Measurements from ENCODE around the gene GPATCH1. TPM values are rescaled to one million over a fixed set of nuclear protein-coding genes. Genes with fewer than 3 reads are reported as not detected.
"Not testable (repeated sequence)": the region's sequence is repeated elsewhere in the genome, so short reads cannot be mapped to it uniquely, and the experiment has no call there.

The GPATCH1 gene
- polyA plus RNA-seq, 3 donors, result 13.1 to 15.0 (median 13.7) TPM

DNA sequence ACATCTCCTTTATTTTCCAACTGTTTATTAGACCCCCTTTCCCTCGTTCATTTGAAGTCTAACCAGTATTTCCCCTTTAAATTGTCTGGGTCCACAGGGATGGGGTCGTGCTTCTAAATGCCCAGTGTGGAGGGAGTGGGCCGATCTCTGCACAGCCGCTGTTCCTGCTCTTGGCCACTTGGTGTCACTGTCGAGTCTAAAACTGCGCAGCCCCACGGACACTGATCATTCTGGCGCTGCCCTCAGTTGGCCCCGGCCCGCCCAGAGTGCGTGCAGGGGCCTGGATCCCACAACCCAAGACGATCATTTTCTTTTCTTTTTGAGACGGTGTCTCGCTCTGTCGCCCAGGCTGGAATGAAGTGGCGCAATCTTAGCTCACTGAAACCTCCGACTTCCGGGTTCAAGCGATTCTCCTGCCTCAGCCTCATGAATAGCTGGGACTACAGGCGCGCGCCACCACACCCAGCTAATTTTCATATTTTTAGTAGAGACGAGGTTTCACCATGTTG lies 63.0 kb downstream of the GPATCH1 start:
- peak in 7 of 11 donors; percentile 27 to 64 (median 47) for DNase-seq (ENCODE audit: extremely low read depth in 1 of 11, low read depth in 9 of 11, low spot score in 4 of 11)

GRCh38 chr19:33146209-33146608 lies 65.2 kb downstream of the GPATCH1 start:
- DNase-seq (ENCODE audit: extremely low read depth in 1 of 11, low read depth in 9 of 11, low spot score in 4 of 11), result no peak

DNA sequence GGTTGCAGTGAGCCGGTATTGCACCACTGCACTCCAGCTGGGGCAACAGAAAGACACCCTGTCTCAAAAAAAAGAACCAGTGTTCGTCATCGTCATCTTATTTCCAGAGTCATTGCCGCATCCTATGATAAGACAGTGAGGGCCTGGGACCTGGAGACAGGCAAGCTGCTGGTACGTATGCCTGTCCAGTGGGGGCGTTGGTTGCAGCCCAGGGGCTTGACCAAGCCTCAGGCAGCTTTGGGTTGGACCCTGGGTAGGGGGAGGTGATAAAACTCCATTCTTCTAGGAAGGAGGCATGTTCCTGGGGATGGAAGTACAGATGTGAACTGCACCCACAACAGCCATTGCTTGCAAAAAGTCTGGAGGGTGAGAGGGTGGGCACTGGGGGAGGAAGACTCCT lies 66.6 kb downstream of the GPATCH1 start:
- no peak for DNase-seq (ENCODE audit: extremely low read depth in 1 of 11, low read depth in 9 of 11, low spot score in 4 of 11)

DNA sequence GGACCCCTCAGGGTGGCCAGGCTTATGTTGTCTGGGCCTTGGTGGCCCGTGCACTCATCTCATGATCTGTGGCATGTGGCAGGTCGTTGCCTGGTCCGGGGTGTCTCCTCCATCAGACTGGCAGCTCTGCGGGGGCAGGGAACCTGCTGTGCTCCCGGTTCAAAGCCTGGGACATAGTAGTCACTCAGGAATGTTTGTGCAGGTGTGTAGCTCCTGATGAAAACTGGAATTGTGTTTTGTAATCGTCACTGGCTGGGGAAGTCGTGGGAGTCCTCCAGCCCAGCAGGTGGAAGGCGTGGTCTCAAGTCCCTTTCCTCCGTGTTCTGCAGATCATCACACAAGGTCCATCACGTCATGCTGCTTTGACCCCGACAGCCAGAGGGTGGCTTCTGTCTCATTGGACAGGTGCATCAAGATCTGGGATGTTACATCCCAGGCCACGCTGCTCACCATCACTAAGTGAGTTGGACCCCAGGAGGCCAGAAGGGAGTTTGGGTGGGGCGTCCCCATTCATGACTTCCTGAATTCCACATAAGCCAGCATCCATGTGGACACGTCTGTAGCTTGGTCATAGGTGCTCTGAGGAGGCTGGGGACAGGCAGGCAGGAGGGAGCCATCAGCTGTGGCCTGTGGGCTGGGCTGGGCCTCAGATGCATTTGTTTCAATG lies 70.0 kb downstream of the GPATCH1 start:
- DNase-seq (ENCODE audit: extremely low read depth in 1 of 11, low read depth in 9 of 11, low spot score in 4 of 11), result no peak

DNA sequence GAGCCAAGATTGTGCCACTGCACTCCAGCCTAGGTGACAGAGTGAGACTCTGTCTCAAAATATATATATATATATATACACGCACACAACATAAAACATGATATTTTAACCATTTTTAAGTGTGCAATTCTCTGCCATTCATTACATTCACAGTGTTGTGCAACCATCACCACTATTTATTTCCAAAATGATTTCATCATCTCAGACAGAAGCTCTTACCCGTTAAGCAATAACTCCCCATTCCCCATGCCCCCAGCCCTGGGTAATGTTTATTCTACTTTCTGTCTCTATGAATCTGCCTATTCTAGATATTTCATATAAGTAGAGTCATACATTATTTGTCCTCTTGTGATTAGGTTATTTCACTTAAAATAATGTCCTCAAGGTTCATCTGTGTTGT lies 71.2 kb downstream of the GPATCH1 start:
- DNase-seq (ENCODE audit: extremely low read depth in 1 of 11, low read depth in 9 of 11, low spot score in 4 of 11), result no peak

DNA sequence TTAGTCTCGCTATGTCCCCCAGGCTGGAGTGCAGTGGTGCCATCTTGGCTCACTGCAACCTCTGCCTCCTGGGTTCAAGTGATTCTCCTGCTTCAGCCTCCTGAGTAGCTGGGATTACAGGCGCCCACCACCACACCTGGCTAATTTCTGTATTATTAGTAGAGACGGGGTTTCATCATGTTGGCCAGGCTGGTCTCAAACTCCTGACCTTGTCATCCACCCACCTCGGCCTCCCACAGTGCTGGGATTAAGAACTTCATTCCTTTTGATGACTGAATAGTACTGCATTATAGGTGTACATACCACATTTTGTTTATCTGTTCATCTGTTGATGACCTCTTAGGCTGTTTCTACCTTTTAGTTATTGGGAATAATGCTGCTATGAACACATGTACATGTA lies 71.6 kb downstream of the GPATCH1 start:
- DNase-seq (ENCODE audit: extremely low read depth in 1 of 11, low read depth in 9 of 11, low spot score in 4 of 11), result not testable (repeated sequence)

GRCh38 chr19:33154313-33154712 lies 73.3 kb downstream of the GPATCH1 start:
- DNase-seq (ENCODE audit: extremely low read depth in 1 of 11, low read depth in 9 of 11, low spot score in 4 of 11), result not testable (repeated sequence)

GRCh38 chr19:33156334-33156733 lies 75.4 kb downstream of the GPATCH1 start:
- DNase-seq (ENCODE audit: extremely low read depth in 1 of 11, low read depth in 9 of 11, low spot score in 4 of 11), result no peak

- DNase-seq (ENCODE audit: extremely low read depth in 1 of 11, low read depth in 9 of 11, low spot score in 4 of 11), result no peak
Measured at GRCh38 chr19:33157906-33158305, 76.9 kb downstream of the GPATCH1 start.

DNA sequence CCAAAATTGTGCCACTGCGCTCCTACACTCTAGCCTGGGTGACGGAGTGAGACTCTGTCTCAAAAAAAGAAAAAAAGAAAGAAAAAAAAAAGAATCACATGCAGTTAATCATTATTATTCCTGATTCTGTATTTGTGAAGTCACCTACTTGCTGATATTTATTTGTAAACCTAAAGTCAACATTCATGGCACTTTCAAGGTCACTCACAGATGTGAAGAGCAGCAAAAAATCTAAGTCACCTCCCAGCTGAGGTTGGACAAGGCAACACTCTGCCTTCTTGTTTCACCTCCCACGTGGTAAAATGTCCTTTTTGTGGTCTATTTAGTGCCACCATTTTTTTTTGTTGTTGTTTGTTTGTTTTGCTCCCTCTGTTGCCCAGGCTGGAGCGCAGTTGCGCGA lies 77.4 kb downstream of the GPATCH1 start:
- DNase-seq (ENCODE audit: extremely low read depth in 1 of 11, low read depth in 9 of 11, low spot score in 4 of 11), result no peak

GRCh38 chr19:33159149-33159548 lies 78.2 kb downstream of the GPATCH1 start:
- no peak for DNase-seq (ENCODE audit: extremely low read depth in 1 of 11, low read depth in 9 of 11, low spot score in 4 of 11)

GRCh38 chr19:33159893-33160292 lies 78.9 kb downstream of the GPATCH1 start:
- no peak for DNase-seq (ENCODE audit: extremely low read depth in 1 of 11, low read depth in 9 of 11, low spot score in 4 of 11)

DNA sequence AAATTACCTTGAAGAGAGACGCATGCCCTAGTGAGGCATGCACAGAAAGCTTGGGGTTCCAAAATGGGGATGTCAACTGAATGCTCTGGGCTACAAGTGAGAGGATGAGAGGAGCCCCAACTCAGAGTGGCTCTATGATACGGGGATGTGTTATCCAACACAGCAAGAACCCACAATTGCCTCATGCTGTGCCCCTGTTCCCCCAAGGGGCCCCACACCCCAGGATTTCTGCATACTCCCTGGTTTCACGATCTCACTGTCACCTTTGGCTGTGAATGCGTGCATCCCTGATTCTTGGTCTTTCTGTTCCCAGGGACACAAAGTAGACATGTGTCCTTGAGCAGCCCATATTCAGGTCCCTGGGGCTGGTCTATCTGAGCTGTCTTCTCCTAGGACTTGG lies 80.2 kb downstream of the GPATCH1 start:
- no peak for DNase-seq (ENCODE audit: extremely low read depth in 1 of 11, low read depth in 9 of 11, low spot score in 4 of 11)

DNA sequence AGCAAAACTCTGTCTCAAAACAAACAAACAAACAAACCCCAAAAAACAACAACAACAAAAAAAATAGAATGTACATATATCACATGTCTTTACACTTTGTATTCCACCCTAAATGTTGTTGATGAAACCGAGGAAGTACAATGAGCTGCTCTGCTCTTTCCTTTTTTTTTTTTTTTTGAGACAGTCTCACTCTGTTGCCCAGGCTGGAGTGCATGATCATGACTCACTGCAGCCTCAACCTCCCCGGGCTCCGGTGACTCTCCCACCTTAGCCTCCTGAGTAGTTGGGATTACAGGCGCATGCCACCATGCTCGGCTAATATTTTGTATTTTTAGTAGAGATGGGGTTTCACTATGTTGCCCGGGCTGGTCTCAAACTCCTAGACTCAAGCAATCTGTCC lies 82.5 kb downstream of the GPATCH1 start:
- DNase-seq (ENCODE audit: extremely low read depth in 1 of 11, low read depth in 9 of 11, low spot score in 4 of 11), result no peak

DNA sequence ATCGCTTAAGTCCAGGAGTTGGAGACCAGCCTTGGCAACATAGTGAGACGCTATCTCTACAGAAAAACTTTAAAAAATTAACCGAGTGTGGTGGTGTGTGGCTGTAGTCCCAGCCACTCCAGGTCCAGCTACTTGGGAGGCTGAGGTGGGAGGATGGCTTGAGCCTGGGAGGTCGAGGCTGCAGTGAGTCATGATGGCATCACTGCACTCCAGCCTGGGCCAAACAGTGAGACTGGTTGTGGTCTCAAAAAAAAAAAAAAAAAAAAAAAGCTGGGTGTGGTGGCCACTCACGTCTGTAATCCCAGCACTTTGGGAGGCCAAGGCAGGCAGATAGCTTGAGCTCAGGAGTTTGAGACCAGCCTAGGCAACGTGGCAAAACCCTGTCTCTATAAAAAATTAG lies 85.1 kb downstream of the GPATCH1 start:
- DNase-seq (ENCODE audit: extremely low read depth in 1 of 11, low read depth in 9 of 11, low spot score in 4 of 11), result not testable (repeated sequence)

GRCh38 chr19:33167438-33167837 lies 86.5 kb downstream of the GPATCH1 start:
- DNase-seq (ENCODE audit: extremely low read depth in 1 of 11, low read depth in 9 of 11, low spot score in 4 of 11), result no peak

GRCh38 chr19:33168528-33168927 lies 87.5 kb downstream of the GPATCH1 start:
- no peak for DNase-seq (ENCODE audit: extremely low read depth in 1 of 11, low read depth in 9 of 11, low spot score in 4 of 11)

- peak in 1 of 11 donors; percentile 11 for DNase-seq (ENCODE audit: extremely low read depth in 1 of 11, low read depth in 9 of 11, low spot score in 4 of 11)
Measured at GRCh38 chr19:33171222-33171795, 90.3 kb downstream of the GPATCH1 start.

DNA sequence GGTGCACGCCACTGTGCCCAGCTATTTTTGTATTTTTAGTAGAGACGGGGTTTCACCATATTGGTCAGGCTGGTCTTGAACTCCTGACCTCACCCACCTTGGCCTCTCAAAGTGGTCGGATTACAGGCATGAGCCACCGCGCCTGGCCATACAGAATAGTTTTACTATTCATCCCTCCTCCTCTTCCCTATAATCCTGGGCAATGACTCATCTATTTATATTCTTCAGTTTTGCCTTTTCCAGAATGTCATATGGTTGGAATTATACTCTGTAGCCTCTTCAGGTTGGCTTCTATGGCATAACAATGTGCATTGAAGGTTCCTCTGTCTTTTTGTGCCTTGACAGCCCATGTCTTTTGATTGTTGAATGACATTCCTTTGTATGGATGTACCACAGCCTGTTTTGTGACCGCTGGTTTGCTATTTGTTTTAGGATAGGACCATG lies 91.0 kb downstream of the GPATCH1 start:
- no peak for DNase-seq (ENCODE audit: extremely low read depth in 1 of 11, low read depth in 9 of 11, low spot score in 4 of 11)

DNA sequence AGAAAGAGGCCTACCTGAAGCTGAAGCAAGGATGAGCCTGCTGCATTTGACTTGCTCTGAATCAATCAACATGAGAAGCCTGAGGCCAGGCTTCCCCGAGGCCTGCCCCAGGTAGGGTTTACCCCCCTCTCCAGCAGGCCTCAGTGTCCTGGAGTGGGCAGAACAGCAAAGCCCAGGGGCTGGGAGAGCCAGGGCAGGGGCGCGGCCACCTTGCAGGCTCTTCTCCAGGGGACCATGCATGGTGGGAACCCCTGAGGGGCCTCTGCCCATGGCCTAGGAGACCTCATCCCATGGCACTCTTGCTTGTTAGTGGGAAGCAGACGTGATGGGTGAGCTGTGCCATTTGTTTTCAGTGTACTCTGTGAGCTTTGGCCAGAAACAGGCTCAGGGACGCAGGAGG lies 93.2 kb downstream of the GPATCH1 start:
- no peak for DNase-seq (ENCODE audit: extremely low read depth in 1 of 11, low read depth in 9 of 11, low spot score in 4 of 11)

Measured in renal cortex interstitium (tissue), 11 donors.